ENCODE results near the gene DSN1. TPM values are rescaled to one million over a fixed set of nuclear protein-coding genes. Genes with fewer than 3 reads are reported as not detected.

Gene DSN1
- total and polyA plus RNA-seq, 2 donors (not counting 3 experiments of a cell fraction or from before 2014, with no cell fraction given): 11.0 to 25.0 TPM

DNA sequence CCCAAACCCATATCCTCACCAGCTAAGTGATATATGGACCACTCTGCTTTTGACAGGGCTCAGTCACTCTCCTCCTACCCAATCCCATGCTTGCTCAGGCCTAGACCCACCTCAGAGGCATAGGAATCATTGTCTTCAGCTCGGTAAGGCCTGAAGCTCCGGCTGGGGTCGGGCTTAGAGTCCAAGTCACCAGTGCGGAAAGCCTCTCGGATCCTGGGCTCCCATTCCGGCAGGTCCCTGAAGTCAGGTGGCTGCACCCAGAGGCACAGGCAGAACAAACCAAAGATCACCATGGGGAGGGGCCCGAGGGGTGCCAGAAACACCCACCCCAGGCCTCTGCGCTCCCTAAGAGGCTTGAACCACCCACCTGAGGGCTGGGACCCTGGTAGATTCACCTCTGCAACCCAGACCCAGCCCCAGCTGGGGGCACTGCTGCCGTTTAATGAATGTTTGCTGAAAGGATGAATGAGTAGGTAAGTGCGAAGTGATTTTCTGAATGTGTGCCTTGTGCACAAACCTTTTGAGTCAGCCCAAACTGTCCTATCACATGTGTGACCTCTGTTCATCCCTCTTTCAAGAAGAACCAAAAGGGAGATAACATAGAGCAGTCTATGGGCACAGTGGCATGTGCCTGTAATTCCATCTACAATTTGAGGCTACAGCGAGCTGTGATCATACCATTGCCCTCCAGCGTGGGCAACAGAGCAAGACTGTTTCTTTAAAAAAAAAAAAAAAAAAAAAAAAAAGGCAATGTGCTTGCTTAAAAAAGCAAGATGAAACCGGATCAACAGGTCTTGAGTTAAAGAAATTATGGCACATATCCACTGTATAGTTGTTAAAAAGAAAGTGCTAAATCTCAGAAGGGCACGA lies 39.3 kb upstream of the DSN1 start:
- no peak overlapping the region for H2AFZ ChIP-seq (ENCODE audit: low read depth, low read length)
- no peaks in the 10 kb centered on the region for H3K9me1 ChIP-seq (replicated peaks; ENCODE audit: control insufficient read depth, extremely low read depth, insufficient read depth, low read length)
- H3K4me3 ChIP-seq (replicated peaks in 1 of 3; ENCODE audit: insufficient read depth in 1 of 3, low read depth in 1 of 3, low read length in 3 of 3): no peak overlapping the region
- DNase-seq (ENCODE audit: low read depth, low spot score): no peak
- H3K79me2 ChIP-seq (ENCODE audit: control insufficient read depth, insufficient read depth, low read length): peaks cover 1% of the 10 kb centered on the region
- H3K27me3 ChIP-seq (ENCODE audit: control insufficient read depth in 2 of 2, insufficient read depth in 2 of 2, low read length in 2 of 2): no peaks in the 10 kb centered on the region
- ChIA-PET POLR2A (interaction anchor here (0.6 kb wide), 1 partner anchor 17 kb away, joined by 4 read pairs; no protein-coding TSS in a partner anchor), CTCF (interaction anchor here (0.7 to 4.9 kb wide), 4 partner anchors 7 to 657 kb away, joined by 3 to 19 read pairs (median 4); no protein-coding TSS in a partner anchor)
- no peak overlapping the region for H3K27ac ChIP-seq (ENCODE audit: insufficient read depth, low read depth, low read length)
- intact Hi-C loops (cut with micrococcal nuclease) (no loop called here), dilution Hi-C loops (cut with MboI; ENCODE audit: extremely low pct_ligation_motif_present, low sequenced_read_pairs) (no loop called here)
- H3K4me2 ChIP-seq (ENCODE audit: insufficient read depth, low read length): no peak overlapping the region
- TF ChIP-seq, protein P1, sequence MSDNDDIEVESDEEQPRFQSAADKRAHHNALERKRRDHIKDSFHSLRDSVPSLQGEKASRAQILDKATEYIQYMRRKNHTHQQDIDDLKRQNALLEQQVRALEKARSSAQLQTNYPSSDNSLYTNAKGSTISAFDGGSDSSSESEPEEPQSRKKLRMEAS (IDR thresholded peaks at IDR 0.05; ENCODE audit: insufficient read depth, insufficient read length): no peak
- no peak for TF ChIP-seq FOS (IDR thresholded peaks at IDR 0.05; ENCODE audit: borderline replicate concordance, insufficient read depth, low read length)
- TF ChIP-seq JUN (IDR thresholded peaks at IDR 0.05; ENCODE audit: borderline replicate concordance, insufficient read depth, insufficient read length, low read depth): no peak
- TF ChIP-seq POLR2A (IDR thresholded peaks at IDR 0.05; ENCODE audit: low read depth, low read length): no peak
- TF ChIP-seq MYC (IDR thresholded peaks at IDR 0.05; ENCODE audit: low read depth, low read length): no peak
- TF ChIP-seq, protein P2, sequence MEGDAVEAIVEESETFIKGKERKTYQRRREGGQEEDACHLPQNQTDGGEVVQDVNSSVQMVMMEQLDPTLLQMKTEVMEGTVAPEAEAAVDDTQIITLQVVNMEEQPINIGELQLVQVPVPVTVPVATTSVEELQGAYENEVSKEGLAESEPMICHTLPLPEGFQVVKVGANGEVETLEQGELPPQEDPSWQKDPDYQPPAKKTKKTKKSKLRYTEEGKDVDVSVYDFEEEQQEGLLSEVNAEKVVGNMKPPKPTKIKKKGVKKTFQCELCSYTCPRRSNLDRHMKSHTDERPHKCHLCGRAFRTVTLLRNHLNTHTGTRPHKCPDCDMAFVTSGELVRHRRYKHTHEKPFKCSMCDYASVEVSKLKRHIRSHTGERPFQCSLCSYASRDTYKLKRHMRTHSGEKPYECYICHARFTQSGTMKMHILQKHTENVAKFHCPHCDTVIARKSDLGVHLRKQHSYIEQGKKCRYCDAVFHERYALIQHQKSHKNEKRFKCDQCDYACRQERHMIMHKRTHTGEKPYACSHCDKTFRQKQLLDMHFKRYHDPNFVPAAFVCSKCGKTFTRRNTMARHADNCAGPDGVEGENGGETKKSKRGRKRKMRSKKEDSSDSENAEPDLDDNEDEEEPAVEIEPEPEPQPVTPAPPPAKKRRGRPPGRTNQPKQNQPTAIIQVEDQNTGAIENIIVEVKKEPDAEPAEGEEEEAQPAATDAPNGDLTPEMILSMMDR (IDR thresholded peaks at IDR 0.05; ENCODE audit: extremely low read depth in 1 of 2, insufficient read depth in 1 of 2, low read depth in 1 of 2, low read length in 2 of 2): no peak
- TF ChIP-seq GATA2 (IDR thresholded peaks at IDR 0.05; ENCODE audit: insufficient read depth, insufficient read length, low read depth, low read length): no peak
- TF ChIP-seq EZH2 (IDR thresholded peaks at IDR 0.05; ENCODE audit: borderline replicate concordance, low read depth, low read length, severe bottlenecking): no peak
- TF ChIP-seq POLR2AphosphoS5 (IDR thresholded peaks at IDR 0.05; ENCODE audit: insufficient read depth, low read depth, low read length): no peak
- H3K9ac ChIP-seq (replicated peaks; ENCODE audit: extremely low read depth, insufficient read depth, low read length): no peak overlapping the region
- no peaks in the 10 kb centered on the region for H4K20me1 ChIP-seq (replicated peaks; ENCODE audit: control insufficient read depth, extremely low read depth, insufficient read depth, low read length)
- H3K9me3 ChIP-seq (replicated peaks; ENCODE audit: control insufficient read depth, insufficient read depth, low read length): no peaks in the 10 kb centered on the region
- H3K4me1 ChIP-seq (ENCODE audit: control insufficient read depth, extremely low read depth, insufficient read depth, low read length): no peaks in the 10 kb centered on the region
- no TSS peak for BruUV-seq (replicated peaks)
- H3K36me3 ChIP-seq (ENCODE audit: control insufficient read depth in 2 of 2, extremely low read depth in 1 of 2, insufficient read depth in 2 of 2, low read length in 2 of 2): peaks cover 14 to 41% of the 10 kb centered on the region in 2 experiments
- no peak for FAIRE-seq
